ENCODE data around the gene RPP21. TPM values are rescaled to one million over a fixed set of nuclear protein-coding genes. Genes with fewer than 3 reads are reported as not detected.
"Not testable (repeated sequence)": the region's sequence is repeated elsewhere in the genome, so short reads cannot be mapped to it uniquely, and the experiment has no call there.

RPP21 gene
- total and polyA plus RNA-seq, 12 donors, result 16.2 to 113 (median 24.9) TPM

- DNase-seq (no peak), ATAC-seq (no peak)
- H3K27ac ChIP-seq, result no peak overlapping the region
- TF ChIP-seq CTCF (IDR thresholded peaks at IDR 0.05), result no peak
- no peaks in the 10 kb centered on the region for H3K36me3 ChIP-seq
- intact Hi-C loops (cut with DNase I), result loop anchor here in 2 of 10 donors (5.0 kb wide), 1 partner anchor 37 kb away; no protein-coding TSS in a partner anchor
- peaks cover 0 to 97% (median 61%) of the 10 kb centered on the region in 7 donors for H3K27me3 ChIP-seq
- 49 to 56% methylated on average over 13 of the region's 13 CpGs for WGBS, 2 donors
- H3K9me3 ChIP-seq, result peaks cover 0 to 8% (median 0%) of the 10 kb centered on the region in 11 donors
- H3K4me1 ChIP-seq, result peaks cover 0 to 8% (median 4%) of the 10 kb centered on the region in 9 donors
- no peak overlapping the region for H3K4me3 ChIP-seq
Measured at GRCh38 chr6:30360139-30360538, 15.2 kb downstream of the RPP21 start.

GRCh38 chr6:30361661-30362060 is 16.7 kb downstream of the RPP21 start:
- peaks cover 0 to 98% (median 74%) of the 10 kb centered on the region in 7 donors for H3K27me3 ChIP-seq
- 58 to 67% methylated on average over 2 of the region's 2 CpGs for WGBS, 2 donors
- no peak overlapping the region for H3K4me3 ChIP-seq
- intact Hi-C loops (cut with DNase I), result loop anchor here in 2 of 10 donors (5.0 kb wide), 1 partner anchor 36 kb away; no protein-coding TSS in a partner anchor
- ATAC-seq (no peak), DNase-seq (no peak)
- no peak for TF ChIP-seq CTCF (IDR thresholded peaks at IDR 0.05)
- peaks cover 0 to 8% (median 0%) of the 10 kb centered on the region in 11 donors for H3K9me3 ChIP-seq
- H3K27ac ChIP-seq, result no peak overlapping the region
- H3K4me1 ChIP-seq, result peaks cover 0 to 8% (median 4%) of the 10 kb centered on the region in 9 donors
- no peaks in the 10 kb centered on the region for H3K36me3 ChIP-seq

GRCh38 chr6:30363459-30363858 is 18.5 kb downstream of the RPP21 start:
- Histone ChIP-seq H3K27me3 (peaks cover 0 to 98% (median 72%) of the 10 kb centered on the region in 7 donors), H3K4me1 (no peaks in the 10 kb centered on the region), H3K27ac (no peak overlapping the region), H3K36me3 (no peaks in the 10 kb centered on the region), H3K9me3 (peaks cover 0 to 13% (median 0%) of the 10 kb centered on the region in 11 donors), H3K4me3 (no peak overlapping the region)
- DNase-seq, result no peak
- WGBS, 2 donors, result 81 to 85% methylated on average over 2 of the region's 2 CpGs
- intact Hi-C loops (cut with DNase I), result loop anchor here in 2 of 10 donors (5.0 kb wide), 1 partner anchor 34 kb away; no protein-coding TSS in a partner anchor
- ATAC-seq, result no peak
- no peak for TF ChIP-seq CTCF (IDR thresholded peaks at IDR 0.05)

- DNase-seq (no peak), ATAC-seq (no peak)
- TF ChIP-seq CTCF (IDR thresholded peaks at IDR 0.05), result no peak
- intact Hi-C loops (cut with DNase I), result loop anchor here in 2 of 10 donors (5.0 kb wide), 1 partner anchor 33 kb away; no protein-coding TSS in a partner anchor
- 78 to 83% methylated on average over 2 of the region's 2 CpGs for WGBS, 2 donors
- Histone ChIP-seq H3K27ac (no peak overlapping the region), H3K27me3 (peaks cover 0 to 96% (median 67%) of the 10 kb centered on the region in 7 donors), H3K9me3 (peaks cover 0 to 17% (median 0%) of the 10 kb centered on the region in 11 donors), H3K4me3 (no peak overlapping the region), H3K36me3 (no peaks in the 10 kb centered on the region), H3K4me1 (no peaks in the 10 kb centered on the region)
Measured at GRCh38 chr6:30364591-30364990, 19.6 kb downstream of the RPP21 start.

- H3K27ac ChIP-seq; H3K36me3 ChIP-seq; H3K9me3 ChIP-seq; intact Hi-C loops (cut with DNase I); H3K4me3 ChIP-seq; ATAC-seq; H3K4me1 ChIP-seq; DNase-seq: not testable (repeated sequence)
- H3K27me3 ChIP-seq, result peaks cover 0 to 65% (median 38%) of the 10 kb centered on the region in 7 donors
- WGBS, 2 donors, result 23 to 26% methylated on average over 1 of the region's 1 CpG
Measured at GRCh38 chr6:30369280-30369679, 24.3 kb downstream of the RPP21 start.
